ENCODE results near the gene CYBB. TPM values are rescaled to one million over a fixed set of nuclear protein-coding genes. Genes with fewer than 3 reads are reported as not detected.

CYBB gene
- total RNA-seq, 4 donors from 2014 or later, result 10.2 to 36.7 (median 21.8) TPM

- Histone ChIP-seq H3K9me3 (no peaks in the 10 kb centered on the region), H3K4me3 (no peak overlapping the region), H3K27ac (no peak overlapping the region), H3K36me3 (no peaks in the 10 kb centered on the region), H3K4me1 (no peaks in the 10 kb centered on the region), H3K27me3 (peaks cover 0 to 6% of the 10 kb centered on the region in 2 donors)
- intact Hi-C loops (cut with DNase I; ENCODE audit: low total_unique reads), result no loop called here
- no peak for DNase-seq
- TF ChIP-seq CTCF (IDR thresholded peaks at IDR 0.05) (no peak), POLR2A (IDR thresholded peaks at IDR 0.05) (no peak)
Measured at GRCh38 chrX:37783305-37783704, 3.4 kb downstream of the CYBB start.

- Histone ChIP-seq H3K4me1 (no peaks in the 10 kb centered on the region), H3K9me3 (no peaks in the 10 kb centered on the region), H3K27ac (no peak overlapping the region), H3K4me3 (no peak overlapping the region), H3K27me3 (no peaks in the 10 kb centered on the region), H3K36me3 (no peaks in the 10 kb centered on the region)
- intact Hi-C loops (cut with DNase I; ENCODE audit: low total_unique reads), result no loop called here
- TF ChIP-seq POLR2A (IDR thresholded peaks at IDR 0.05) (no peak), CTCF (IDR thresholded peaks at IDR 0.05) (no peak)
- no peak for DNase-seq
Measured at GRCh38 chrX:37785569-37785968, 5.7 kb downstream of the CYBB start.

- Histone ChIP-seq H3K4me1 (no peaks in the 10 kb centered on the region), H3K27me3 (no peaks in the 10 kb centered on the region), H3K9me3 (no peaks in the 10 kb centered on the region), H3K4me3 (no peak overlapping the region), H3K36me3 (no peaks in the 10 kb centered on the region), H3K27ac (no peak overlapping the region)
- TF ChIP-seq POLR2A (IDR thresholded peaks at IDR 0.05), result no peak
- intact Hi-C loops (cut with DNase I; ENCODE audit: low total_unique reads), result no loop called here
- no peak for DNase-seq
Measured at GRCh38 chrX:37786624-37787422, 7.0 kb downstream of the CYBB start.

GRCh38 chrX:37787423-37787869, 7.6 kb downstream of the CYBB start:
- Histone ChIP-seq H3K36me3 (no peaks in the 10 kb centered on the region), H3K4me1 (no peaks in the 10 kb centered on the region), H3K27ac (no peak overlapping the region), H3K4me3 (no peak overlapping the region), H3K9me3 (no peaks in the 10 kb centered on the region), H3K27me3 (no peaks in the 10 kb centered on the region)
- intact Hi-C loops (cut with DNase I; ENCODE audit: low total_unique reads), result no loop called here
- no peak for DNase-seq
- TF ChIP-seq CTCF (IDR thresholded peaks at IDR 0.05) (no peak), POLR2A (IDR thresholded peaks at IDR 0.05) (no peak)

GRCh38 chrX:37796310-37796709, 16.5 kb downstream of the CYBB start:
- H3K27me3 ChIP-seq, result no peaks in the 10 kb centered on the region
- no peak overlapping the region for H3K4me3 ChIP-seq
- H3K36me3 ChIP-seq, result no peaks in the 10 kb centered on the region
- TF ChIP-seq POLR2A (IDR thresholded peaks at IDR 0.05), result no peak
- no peak for TF ChIP-seq CTCF (IDR thresholded peaks at IDR 0.05)
- no peaks in the 10 kb centered on the region for H3K4me1 ChIP-seq
- intact Hi-C loops (cut with DNase I; ENCODE audit: low total_unique reads), result no loop called here
- no peaks in the 10 kb centered on the region for H3K9me3 ChIP-seq
- no peak for DNase-seq
- H3K27ac ChIP-seq, result no peak overlapping the region

Measured in uterus (tissue), 4 donors.